Cardiac septum (tissue), 1 donor: ENCODE measurements around the gene ADCY2. TPM values are rescaled to one million over a fixed set of nuclear protein-coding genes. Genes with fewer than 3 reads are reported as not detected.
A peak's percentile ranks its signal among the peaks of the same experiment; 100 is the strongest.

Experiments used
- DNase-seq: peaks from one replicate; pipeline ENCODE4 v3.0.0-alpha.2; 2020; ENCODE audit warnings: low spot score
- intact Hi-C: fragments of 100-400 bp; cut with DNase I; formaldehyde crosslinking; loops from one replicate; pipeline ENCODE4 v1.14.0; 2022
- total RNA-seq: library from RNA; stranded (reverse); fragmentation: NEBNext Ultra II Directional; extraction: Animal tissue kit (Norgen Biotek cat#: 25700); gene quantifications from one replicate; pipeline ENCODE4 v1.2.1, GENCODE V29; 2021
- donor health status: DM: no; HTN: no; CAD: no.

The ADCY2 gene
- total RNA-seq, 1 donor from 2014 or later, result 0.54 TPM

DNA sequence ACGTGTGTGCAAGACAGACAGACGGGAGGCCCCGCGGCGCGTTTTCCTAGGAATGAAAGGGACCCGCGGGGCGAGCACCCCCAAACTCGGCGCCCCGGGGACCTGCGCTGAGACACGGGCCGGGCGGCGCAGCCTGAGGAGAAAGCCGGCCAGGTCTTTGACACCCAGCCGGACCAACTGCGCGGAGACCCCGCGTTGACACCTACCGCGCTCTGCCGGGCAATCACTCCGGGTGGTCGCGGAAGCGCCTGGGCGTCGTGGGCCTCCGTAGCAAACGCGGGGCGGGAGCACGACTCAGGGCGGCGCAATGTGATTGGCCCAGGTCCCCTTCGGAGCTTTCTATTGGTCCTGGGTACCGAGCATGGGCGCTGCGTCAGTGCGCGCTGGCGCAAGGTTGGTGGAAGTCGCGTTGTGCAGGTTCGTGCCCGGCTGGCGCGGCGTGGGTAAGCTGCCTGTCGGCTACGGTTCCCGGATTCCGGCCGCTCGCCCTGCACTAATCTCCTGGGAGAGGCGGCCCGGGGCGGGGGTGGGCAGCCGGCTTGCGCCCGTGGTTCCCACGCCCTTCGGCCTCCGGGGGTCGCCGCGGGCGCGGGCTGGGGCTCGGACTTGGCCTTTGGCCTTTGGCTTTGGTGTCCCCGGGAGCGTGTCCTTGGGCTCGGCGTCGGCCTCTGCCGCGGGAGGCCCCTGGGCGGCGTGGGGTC, 473.0 kb downstream of the ADCY2 start, which contains the start of the genes FASTKD3 and MTRR:
Gene FASTKD3 (minus strand): TSS at position 259 of the 701 bp plus-strand sequence. CDS start 948 bp downstream, outside the sequence.
Gene MTRR (plus strand): TSS at position 376 of the 701 bp plus-strand sequence. CDS start 1,647 bp downstream, outside the sequence.
- intact Hi-C loops, result no loop called here
- DNase-seq, result peak; percentile 97

DNA sequence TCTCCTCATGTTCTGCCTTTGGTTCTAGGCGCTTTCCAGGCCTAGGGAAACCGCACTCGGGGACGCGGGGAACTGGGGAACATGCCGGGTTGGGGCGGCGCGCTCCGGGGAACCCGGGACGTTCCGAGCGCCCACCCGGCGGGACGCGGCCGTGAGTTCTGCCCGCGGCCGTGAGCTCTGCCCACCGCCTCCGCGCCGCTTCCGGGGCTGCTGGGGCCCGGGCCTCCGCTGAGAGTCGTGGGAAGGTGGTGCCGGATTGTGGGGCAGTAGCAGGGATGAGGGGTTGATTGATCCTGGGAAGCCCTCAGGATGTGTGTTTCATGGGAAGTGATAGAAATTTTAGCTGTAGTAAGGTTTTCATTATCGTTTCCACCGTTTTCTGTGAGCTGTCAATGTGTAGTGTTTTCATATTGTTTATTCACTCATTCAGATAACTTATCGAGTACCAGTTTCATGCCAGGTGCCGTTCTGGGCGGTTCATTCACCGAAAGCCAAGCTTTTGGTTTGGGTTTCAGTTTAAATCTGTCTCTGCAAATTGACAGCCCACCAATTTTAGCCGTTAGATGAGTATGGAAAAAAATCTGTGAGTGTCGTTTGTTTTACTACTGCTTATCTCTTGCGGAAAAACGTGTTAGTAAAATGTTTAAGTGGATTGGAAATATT, 473.7 kb downstream of the ADCY2 start:
- intact Hi-C loops, result no loop called here
- no peak for DNase-seq

DNA sequence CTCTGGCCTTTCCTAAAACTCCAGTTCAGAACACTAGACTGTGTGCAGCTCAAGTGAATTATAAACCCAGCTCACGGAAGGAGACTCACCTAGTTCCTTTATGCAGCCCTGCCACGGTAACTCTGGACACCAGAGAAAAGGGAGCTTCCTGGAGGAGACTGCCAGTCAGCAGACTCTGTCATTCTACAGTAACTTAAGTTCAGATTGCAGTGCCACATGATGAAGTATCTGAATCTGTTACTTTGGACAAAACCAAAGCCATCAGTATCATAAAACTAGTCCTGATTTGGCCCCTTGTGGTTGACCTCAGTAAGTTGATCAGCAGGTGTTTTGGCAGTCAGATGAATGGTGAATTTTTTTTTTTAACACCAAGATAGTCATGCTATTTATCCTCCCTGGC, 475.7 kb downstream of the ADCY2 start:
- no peak for DNase-seq
- intact Hi-C loops, result no loop called here

DNA sequence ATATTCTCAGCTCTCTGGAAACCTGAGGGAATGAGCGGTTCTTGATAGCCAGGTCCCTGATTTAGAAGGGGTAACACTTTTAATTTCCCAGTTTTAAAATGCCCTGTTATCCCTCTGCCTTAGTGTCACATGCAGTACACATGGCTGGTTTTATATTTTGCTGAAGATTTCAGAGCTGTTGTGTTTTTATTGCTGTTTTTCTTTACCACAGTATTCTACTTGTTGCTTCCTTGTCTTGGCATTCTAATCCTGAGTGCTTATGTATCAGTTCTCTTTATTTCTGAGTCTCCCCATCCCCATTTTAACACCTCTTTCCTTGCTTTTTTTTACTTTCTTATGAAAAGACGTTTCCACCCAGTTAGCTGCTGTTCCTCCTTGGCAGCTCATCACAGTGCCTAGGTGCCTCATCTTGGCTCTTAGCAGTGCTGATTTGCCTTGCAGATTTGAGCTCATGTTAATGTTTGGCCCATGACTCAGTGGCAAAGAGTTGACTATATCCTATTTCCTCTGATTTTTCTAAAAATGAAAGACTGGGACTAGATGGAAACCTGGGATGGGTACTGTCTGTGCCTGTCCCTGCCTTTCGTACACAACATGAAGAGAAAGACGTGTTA, 476.7 kb downstream of the ADCY2 start:
- intact Hi-C loops, result no loop called here
- no peak for DNase-seq

DNA sequence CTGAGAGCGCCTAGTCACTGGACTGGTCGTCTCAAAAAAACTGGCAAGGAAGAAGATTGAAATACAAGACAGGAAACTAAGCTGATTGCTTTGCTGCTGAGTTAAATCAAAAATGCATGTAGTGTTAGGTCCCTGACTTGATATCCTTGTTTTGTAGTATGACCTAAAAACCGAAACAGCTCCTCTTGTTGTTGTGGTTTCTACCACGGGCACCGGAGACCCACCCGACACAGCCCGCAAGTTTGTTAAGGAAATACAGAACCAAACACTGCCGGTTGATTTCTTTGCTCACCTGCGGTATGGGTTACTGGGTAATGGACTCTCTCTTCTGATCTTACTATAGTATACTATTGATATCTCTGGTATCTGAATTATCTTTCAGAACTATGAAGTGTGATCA, 477.3 kb downstream of the ADCY2 start:
- intact Hi-C loops, result no loop called here
- DNase-seq, result no peak

DNA sequence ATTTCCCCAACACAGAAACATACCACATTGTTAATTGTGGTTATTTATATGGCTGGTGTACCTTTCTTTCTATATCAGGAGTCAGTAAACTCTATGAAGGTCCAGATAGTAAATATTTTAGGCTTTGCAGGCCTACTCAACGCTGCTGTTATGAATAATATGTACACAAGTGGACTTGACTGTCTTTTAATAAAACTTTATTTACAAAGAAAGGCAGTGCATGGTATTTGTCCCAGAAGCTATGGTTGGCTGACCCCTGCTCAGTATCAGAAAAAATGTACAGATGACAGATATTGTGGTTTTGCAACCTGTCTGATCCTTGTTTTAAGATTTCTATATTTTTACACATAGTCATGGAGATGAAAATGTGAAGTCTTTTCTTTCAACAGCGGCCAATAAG, 478.7 kb downstream of the ADCY2 start:
- intact Hi-C loops, result no loop called here
- no peak for DNase-seq

DNA sequence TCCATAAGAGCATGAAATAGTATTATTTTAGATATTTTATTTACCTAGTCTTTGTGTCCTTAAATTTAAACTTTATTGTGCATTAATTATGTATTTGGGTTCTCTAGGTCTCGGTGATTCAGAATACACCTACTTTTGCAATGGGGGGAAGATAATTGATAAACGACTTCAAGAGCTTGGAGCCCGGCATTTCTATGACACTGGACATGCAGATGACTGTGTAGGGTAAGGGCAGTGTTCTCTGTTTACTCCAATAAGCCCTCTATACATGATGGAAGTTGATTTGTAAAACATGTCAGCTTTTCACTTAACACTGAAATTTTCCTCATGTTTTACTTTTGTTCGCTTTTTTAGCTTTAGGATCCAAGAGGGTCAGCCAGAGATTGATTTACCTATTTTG, 479.2 kb downstream of the ADCY2 start:
- no peak for DNase-seq
- intact Hi-C loops, result no loop called here

DNA sequence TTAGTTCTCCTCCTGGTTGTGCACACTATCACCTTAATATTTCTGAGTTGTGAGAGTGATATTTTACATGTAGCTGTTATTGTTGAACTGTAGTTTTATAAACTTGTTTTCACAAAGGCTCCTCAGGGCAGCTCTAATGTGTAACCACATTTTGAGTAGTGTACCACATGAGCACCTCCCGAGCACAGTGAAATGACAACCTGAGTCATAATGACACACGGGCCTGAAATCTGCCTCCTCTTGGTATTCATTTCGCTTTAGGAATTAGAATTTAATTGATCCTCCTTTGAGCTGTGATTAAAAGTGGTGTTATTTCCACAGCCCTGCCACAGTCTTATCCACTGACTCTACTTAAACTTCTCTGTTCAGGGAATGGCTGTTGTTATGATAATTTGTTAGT, 480.9 kb downstream of the ADCY2 start:
- intact Hi-C loops, result no loop called here
- DNase-seq, result no peak

DNA sequence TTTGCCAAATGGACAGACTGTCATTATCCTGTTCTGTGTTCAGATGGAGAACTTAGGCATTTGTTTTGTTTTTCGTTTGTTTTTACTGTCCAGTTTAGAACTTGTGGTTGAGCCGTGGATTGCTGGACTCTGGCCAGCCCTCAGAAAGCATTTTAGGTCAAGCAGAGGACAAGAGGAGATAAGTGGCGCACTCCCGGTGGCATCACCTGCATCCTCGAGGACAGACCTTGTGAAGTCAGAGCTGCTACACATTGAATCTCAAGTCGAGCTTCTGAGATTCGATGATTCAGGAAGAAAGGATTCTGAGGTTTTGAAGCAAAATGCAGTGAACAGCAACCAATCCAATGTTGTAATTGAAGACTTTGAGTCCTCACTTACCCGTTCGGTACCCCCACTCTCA, 481.9 kb downstream of the ADCY2 start:
- DNase-seq, result no peak
- intact Hi-C loops, result no loop called here

DNA sequence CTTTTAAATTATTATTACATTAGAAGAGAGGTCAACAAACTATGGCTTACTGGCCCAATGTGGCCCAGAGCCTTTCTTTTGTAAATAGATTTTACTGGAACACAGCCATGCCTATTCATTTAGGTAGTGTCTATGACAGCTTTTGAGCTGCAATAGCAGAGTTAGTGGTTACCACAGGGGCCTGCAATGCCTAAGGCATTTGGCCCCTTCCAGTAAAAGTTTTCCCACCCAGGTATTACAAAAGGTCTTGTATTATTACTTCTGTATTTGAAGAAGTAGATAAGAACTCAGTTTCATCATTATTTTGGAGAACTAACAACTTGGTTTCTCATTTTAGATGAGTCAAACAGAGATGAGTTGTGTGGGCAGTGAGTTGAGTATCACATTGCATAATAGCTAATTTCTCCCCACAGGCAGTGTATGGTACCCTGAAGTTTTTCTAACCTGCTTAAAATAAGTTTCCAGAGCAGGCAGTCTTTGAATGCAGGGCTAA, 482.5 kb downstream of the ADCY2 start:
- intact Hi-C loops, result no loop called here

More for the DNA sequence above, 482.5 kb downstream of the ADCY2 start:
- DNase-seq, result no peak
